Measurements from ENCODE around the gene HSPA5. TPM values are rescaled to one million over a fixed set of nuclear protein-coding genes. Genes with fewer than 3 reads are reported as not detected.

Gene HSPA5
- total and polyA plus RNA-seq, 10 of the 15 experiments (the other 5 are each of a cell fraction or from before 2014, with no cell fraction given): 39.8 to 517 (median 105) TPM

- no peak for TF ChIP-seq YBX1 (IDR thresholded peaks at IDR 0.05)
- TF ChIP-seq STAT1 (conservative IDR thresholded peaks at IDR 0.05): peak; percentile 51; the same call in 1 of the 2 replicates
- TF ChIP-seq EGR1 (IDR thresholded peaks at IDR 0.05; ENCODE audit: borderline replicate concordance in 1 of 2, low read depth in 2 of 2, low read length in 2 of 2): peak in 1 of 2 experiments; percentile 70; a peak in 1 of 3 replicates
- TF ChIP-seq TARDBP (IDR thresholded peaks at IDR 0.05; ENCODE audit: borderline replicate concordance): peak; percentile 85
- TF ChIP-seq CEBPB (IDR thresholded peaks at IDR 0.05; ENCODE audit: borderline replicate concordance in 1 of 2, low read depth in 2 of 2, low read length in 2 of 2): no peak
- TF ChIP-seq FOXK2 (IDR thresholded peaks at IDR 0.05): peak; percentile 60
- TF ChIP-seq EZH2 (IDR thresholded peaks at IDR 0.05; ENCODE audit: borderline replicate concordance, control insufficient read depth, low read depth, low read length): no peak
- no peak for TF ChIP-seq ZNF384 (IDR thresholded peaks at IDR 0.05; ENCODE audit: borderline replicate concordance, low read depth, low read length)
- TF ChIP-seq SRF (IDR thresholded peaks at IDR 0.05; ENCODE audit: low read depth in 2 of 2, low read length in 2 of 2): peak in 1 of 2 experiments; percentile 62; a peak in 2 of 4 replicates
- no peak for TF ChIP-seq EED (IDR thresholded peaks at IDR 0.05; ENCODE audit: low read depth)
- peak; percentile 95 for TF ChIP-seq RB1 (IDR thresholded peaks at IDR 0.05; ENCODE audit: borderline replicate concordance)
- no peak for TF ChIP-seq SMARCA5 (IDR thresholded peaks at IDR 0.05)
- no peak for TF ChIP-seq HDGF (IDR thresholded peaks at IDR 0.05)
- TF ChIP-seq, protein P1, sequence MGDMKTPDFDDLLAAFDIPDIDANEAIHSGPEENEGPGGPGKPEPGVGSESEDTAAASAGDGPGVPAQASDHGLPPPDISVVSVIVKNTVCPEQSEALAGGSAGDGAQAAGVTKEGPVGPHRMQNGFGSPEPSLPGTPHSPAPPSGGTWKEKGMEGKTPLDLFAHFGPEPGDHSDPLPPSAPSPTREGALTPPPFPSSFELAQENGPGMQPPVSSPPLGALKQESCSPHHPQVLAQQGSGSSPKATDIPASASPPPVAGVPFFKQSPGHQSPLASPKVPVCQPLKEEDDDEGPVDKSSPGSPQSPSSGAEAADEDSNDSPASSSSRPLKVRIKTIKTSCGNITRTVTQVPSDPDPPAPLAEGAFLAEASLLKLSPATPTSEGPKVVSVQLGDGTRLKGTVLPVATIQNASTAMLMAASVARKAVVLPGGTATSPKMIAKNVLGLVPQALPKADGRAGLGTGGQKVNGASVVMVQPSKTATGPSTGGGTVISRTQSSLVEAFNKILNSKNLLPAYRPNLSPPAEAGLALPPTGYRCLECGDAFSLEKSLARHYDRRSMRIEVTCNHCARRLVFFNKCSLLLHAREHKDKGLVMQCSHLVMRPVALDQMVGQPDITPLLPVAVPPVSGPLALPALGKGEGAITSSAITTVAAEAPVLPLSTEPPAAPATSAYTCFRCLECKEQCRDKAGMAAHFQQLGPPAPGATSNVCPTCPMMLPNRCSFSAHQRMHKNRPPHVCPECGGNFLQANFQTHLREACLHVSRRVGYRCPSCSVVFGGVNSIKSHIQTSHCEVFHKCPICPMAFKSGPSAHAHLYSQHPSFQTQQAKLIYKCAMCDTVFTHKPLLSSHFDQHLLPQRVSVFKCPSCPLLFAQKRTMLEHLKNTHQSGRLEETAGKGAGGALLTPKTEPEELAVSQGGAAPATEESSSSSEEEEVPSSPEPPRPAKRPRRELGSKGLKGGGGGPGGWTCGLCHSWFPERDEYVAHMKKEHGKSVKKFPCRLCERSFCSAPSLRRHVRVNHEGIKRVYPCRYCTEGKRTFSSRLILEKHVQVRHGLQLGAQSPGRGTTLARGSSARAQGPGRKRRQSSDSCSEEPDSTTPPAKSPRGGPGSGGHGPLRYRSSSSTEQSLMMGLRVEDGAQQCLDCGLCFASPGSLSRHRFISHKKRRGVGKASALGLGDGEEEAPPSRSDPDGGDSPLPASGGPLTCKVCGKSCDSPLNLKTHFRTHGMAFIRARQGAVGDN (IDR thresholded peaks at IDR 0.05): peak; percentile 85
- peak in 1 of 2 experiments; percentile 39; a peak in 1 of 4 replicates for TF ChIP-seq EP300 (IDR thresholded peaks at IDR 0.05; ENCODE audit: borderline replicate concordance in 1 of 2, control insufficient read depth in 1 of 2, low read depth in 2 of 2, low read length in 2 of 2)
- peak; percentile 35; the same call in 1 of the 2 replicates for TF ChIP-seq ATF7 (IDR thresholded peaks at IDR 0.05; ENCODE audit: low read depth)
- TF ChIP-seq NFXL1 (IDR thresholded peaks at IDR 0.05; ENCODE audit: borderline replicate concordance): no peak
- TF ChIP-seq JUNB (IDR thresholded peaks at IDR 0.05): no peak
- no peak for TF ChIP-seq POLR2AphosphoS2 (IDR thresholded peaks at IDR 0.05; ENCODE audit: low read depth, low read length)
- no peak for TF ChIP-seq SUZ12 (IDR thresholded peaks at IDR 0.05; ENCODE audit: unreplicated experiment)
- TF ChIP-seq MXI1 (IDR thresholded peaks at IDR 0.05; ENCODE audit: low read depth, low read length): peak; percentile 49; the same call in 1 of the 2 replicates
- no peak for TF ChIP-seq MTA2 (IDR thresholded peaks at IDR 0.05; ENCODE audit: low read depth)
- TF ChIP-seq BHLHE40 (IDR thresholded peaks at IDR 0.05; ENCODE audit: borderline replicate concordance in 1 of 2, low read depth in 2 of 2, low read length in 1 of 2): peak in 1 of 2 experiments; percentile 82; a peak in 2 of 4 replicates
- TF ChIP-seq SIN3A (IDR thresholded peaks at IDR 0.05; ENCODE audit: low read depth, low read length): peak; percentile 79; the same call in 1 of the 2 replicates
- no peak for TF ChIP-seq NFYA (IDR thresholded peaks at IDR 0.05; ENCODE audit: borderline replicate concordance, low read depth, low read length)
Observed at GRCh38 chr9:125189361-125190289, 51.5 kb downstream of the HSPA5 start, which contains the start of gene PPP6C (continued).
